Epithelial cell of esophagus (primary cell): Measurements from ENCODE around the gene CEP41.

Experiments used
- DNase-seq: peaks from one replicate; pipeline ENCODE4 v3.0.0; 2010; ENCODE audit warnings: low read depth
- H3K4me3 ChIP-seq: 2 replicates; pipeline ENCODE4 v1.5.1; 2011; ENCODE audit warnings: mild to moderate bottlenecking, low read length, control low read depth
- TF ChIP-seq, protein P1 (sequence below): IDR thresholded peaks from 2 replicates; pipeline ENCODE4 v1.5.1; 2011; ENCODE audit warnings: low read depth, mild to moderate bottlenecking, low read length, control low read depth, inconsistent platforms; ENCODE audit not compliant: insufficient read depth; ENCODE audit errors: missing control alignments

The CEP41 gene

DNA sequence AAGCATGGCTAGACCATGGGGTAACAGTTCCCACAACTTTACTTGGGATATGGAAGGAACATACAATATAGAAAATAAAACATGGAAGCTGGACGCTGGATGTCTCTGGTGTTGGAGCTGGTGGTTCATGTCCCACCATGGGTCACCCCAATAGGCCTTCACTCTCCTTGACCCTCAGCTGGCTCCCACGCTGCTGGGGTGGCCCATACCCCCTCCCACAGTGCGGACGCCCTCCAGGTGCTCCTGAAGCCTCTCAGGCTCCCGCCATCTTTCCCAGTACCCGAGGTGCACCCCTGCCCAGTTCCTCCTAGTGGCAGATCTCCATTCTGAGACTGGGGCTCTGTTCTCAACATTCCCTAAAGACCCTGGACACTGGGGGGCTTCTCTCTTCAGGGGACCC lies 66.3 kb downstream of the CEP41 start:
- no peak overlapping the region for H3K4me3 ChIP-seq
- TF ChIP-seq, protein P1, sequence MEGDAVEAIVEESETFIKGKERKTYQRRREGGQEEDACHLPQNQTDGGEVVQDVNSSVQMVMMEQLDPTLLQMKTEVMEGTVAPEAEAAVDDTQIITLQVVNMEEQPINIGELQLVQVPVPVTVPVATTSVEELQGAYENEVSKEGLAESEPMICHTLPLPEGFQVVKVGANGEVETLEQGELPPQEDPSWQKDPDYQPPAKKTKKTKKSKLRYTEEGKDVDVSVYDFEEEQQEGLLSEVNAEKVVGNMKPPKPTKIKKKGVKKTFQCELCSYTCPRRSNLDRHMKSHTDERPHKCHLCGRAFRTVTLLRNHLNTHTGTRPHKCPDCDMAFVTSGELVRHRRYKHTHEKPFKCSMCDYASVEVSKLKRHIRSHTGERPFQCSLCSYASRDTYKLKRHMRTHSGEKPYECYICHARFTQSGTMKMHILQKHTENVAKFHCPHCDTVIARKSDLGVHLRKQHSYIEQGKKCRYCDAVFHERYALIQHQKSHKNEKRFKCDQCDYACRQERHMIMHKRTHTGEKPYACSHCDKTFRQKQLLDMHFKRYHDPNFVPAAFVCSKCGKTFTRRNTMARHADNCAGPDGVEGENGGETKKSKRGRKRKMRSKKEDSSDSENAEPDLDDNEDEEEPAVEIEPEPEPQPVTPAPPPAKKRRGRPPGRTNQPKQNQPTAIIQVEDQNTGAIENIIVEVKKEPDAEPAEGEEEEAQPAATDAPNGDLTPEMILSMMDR: no peak
- no peak for DNase-seq

DNA sequence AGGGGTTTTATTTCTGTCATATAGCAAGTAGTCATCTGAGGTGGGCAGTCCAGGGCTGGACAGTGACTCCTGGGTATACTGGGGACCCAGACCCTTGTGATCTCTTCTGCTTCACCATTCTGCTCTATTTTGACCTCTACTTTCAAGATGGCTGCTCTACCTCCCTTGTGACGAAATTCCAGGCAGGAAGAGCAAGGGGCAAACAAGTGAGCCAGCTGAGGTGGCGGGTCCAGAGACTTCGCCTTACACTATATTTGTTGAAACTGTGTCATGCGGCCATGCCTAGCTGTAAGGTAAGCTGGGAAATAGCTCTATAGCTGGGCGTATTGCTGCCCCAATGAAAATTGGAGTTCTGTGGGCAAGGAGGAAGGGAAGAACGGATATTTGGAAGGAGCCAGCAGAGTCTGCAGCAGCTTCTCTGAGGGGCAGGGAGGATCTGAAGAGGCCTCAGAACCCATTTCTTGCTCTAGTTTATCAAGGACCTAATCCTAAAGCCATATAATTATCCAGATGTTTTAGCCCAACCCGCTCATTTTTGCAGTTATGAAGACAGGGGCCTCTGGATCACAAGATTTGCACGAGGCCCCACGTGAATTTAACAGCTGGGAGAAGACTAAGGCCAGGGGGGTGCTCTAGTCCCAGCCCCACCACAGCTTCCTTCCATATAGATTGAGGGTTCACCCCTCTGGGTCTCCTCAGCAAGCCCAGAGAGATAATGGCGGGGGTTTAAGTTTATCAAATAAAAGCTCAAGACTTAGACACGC lies 68.2 kb downstream of the CEP41 start:
- H3K4me3 ChIP-seq: no peak overlapping the region
- no peak for DNase-seq
- TF ChIP-seq, protein P1: no peak

DNA sequence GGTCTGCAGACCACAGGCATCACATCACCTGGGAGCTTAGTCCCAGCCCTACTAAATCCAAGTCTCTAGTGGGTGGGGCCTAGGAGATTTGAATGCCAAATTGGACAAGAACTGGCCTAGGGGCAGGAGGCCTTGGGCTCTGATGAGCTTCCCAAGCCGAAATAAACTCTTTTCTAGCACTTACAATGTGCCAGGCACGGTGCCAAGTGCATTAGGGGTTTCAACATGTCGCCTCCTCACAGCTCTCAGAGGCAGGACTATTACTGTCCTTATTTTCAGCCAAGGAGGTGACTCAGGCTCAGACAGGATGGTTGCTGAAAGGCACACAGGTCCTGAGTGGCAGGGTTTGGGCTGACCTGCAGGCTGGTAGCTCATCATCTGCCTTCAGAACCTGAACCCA lies 69.8 kb downstream of the CEP41 start:
- no peak overlapping the region for H3K4me3 ChIP-seq
- DNase-seq: peak; percentile 65
- TF ChIP-seq, protein P1: no peak

DNA sequence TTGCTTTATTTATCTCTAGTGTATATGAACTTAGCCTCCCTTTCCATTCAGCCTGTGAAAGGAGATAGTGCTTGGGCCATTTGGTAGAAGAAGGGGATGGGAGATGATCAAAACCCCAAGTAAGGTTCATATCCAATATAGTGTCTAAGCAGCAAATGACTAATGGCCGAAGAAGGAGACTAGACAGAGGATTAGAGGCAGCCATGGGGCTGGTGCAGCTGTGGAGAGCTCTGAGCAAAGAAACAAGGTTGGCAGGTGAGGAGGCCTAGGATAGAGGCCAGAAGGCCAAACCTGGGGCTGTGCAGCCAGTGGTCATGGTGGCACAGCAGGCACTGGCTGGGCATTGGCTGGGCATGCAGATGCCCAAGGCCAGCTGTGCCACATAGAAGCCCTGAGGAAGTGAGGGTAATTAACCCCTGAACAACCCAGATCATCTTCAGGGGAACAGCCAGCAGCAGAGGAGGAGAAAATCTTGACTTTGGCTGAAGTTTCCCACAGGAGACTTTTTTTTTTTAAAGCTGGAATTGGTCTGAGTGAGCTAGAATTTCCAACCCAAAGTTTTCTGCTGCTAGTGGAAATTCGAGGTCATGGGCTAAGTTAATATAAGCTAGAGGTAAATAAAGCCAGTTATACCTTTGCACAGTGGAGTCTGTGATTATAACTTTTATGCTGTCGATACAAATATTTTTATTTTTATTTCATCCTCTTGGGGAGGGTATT lies 70.8 kb downstream of the CEP41 start:
- DNase-seq: peak; percentile 21
- TF ChIP-seq, protein P1: no peak
- no peak overlapping the region for H3K4me3 ChIP-seq

DNA sequence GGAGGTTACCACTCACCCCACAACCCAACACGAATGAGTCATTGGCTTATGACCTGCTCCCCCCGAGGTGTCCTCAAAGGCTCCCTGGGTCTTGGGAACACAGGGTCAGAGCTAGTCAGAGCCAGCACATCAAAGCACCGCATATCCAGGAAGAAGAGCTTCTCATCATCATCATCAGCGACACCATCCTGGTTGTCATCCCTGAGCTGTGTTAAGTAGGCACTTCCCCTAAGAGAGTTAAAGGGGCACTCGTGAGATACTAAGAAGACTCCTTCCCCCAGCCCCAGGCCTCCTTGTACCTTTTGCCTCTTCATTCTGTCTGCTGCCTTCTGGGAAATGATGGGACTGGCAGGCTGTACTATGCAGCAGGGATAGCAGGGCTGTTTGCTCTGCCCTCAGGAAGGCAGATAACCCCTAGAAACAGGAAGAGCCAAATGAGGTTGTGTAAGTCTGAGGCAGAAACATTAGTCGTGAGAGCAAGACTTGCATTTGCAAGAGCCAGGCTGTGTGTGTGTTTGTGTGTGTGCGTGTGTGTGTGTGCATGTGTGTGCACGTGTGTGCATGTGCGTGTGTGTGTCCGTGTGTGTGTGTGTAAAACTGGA lies 71.6 kb downstream of the CEP41 start:
- no peak overlapping the region for H3K4me3 ChIP-seq
- DNase-seq: peak; percentile 39
- TF ChIP-seq, protein P1: no peak

DNA sequence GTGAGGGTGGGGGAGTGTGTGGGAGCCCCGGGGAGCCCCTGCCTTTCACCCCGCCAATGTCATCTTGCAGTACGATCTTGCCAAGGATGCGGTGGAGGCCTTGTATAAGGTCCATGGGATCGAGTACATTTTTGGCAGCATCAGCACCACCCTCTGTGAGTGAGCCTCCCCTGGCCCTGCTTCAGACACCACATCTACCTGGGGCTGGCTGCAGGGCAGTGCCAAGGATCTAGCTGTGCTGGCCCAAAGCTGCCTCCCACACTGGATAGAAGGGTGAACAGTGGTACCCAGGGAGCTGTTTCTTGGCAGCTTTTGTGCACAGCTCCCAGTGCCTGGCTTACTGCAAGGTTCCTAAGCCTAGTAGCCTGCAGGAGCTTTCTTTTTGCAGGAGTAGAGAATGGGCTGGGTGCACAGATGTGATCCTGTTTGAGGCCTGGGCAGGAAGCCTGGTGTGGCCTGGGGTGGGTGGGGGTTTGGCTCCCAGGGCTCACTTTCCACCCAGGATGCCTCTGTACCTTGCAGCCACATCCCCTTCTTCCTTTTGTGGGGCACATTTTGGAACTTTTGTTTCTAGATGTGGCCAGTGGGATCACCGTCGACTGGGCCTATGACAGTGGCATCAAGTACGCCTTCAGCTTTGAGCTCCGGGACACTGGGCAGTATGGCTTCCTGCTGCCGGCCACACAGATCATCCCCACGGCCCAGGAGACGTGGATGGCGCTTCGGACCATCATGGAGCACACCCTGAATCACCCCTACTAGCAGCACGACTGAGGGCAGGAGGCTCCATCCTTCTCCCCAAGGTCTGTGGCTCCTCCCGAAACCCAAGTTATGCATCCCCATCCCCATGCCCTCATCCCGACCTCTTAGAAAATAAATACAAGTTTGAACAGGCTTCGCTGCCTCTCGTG lies 72.7 kb downstream of the CEP41 start:
- TF ChIP-seq, protein P1: no peak
- no peak overlapping the region for H3K4me3 ChIP-seq
- no peak for DNase-seq
